Right lobe of liver (tissue), 4 donors: ENCODE data around the gene TSPAN18.

ENCODE experiments used
- POLR2A ChIP-seq: fragments of 450-650 bp; IDR thresholded peaks from one replicate; pipeline ENCODE4 v1.6.1; 2017; ENCODE audit warnings: antibody characterized with exemption, mild to moderate bottlenecking
- TF ChIP-seq, protein P1 (sequence below), 4 donors: fragments of 200-600 bp in 3 of 4; fragments of 450-650 bp in 1 of 4; IDR thresholded peaks; one replicate each; pipeline versions ENCODE4 v1.5.1 to v1.8.0; 2016 to 2022; ENCODE audit warnings: antibody characterized with exemption in 4 of 4, mild to moderate bottlenecking in 2 of 4
- donor health status: DM: no; HTN: no; CAD: no.
- donor health status: DM: no; HTN: no; CAD: no.
- donor health status: DM: no; HTN: yes; CAD: no.

DNA sequence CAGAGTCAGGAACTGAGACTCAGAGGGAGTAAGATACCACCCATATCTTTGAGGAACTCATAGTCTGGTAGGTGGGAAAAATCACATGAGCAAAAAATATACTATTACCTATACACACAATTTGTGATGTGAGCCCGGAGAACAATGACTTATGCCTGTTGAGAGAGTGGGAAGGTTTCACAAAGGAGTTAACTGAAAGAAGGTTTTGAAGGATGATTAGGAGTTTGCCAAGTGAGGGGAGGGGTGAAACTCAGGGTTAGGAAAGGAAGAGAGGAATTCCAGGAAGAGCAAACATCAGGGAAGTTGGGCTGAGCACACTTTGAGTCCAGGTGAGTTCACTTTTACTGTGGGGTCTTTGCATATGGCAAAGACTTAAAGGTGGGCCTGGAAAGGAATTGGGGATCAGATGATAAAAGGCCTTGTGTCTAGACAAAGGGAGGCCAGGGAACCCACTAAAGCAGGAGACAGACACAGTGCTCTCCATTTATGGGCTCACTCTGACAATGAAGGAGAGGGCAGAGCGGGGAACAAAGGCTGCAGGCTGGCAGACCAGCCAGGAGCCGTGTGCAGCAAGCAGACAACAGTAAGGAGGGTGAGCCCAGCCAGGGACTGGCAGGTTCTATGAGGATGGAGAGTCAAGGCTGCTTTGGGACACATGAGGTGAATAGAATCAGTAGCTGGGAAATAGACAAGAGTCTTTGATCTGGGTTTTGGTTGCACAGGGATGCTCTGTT is 33.1 kb downstream of the TSPAN18 start:
- TF ChIP-seq, protein P1, sequence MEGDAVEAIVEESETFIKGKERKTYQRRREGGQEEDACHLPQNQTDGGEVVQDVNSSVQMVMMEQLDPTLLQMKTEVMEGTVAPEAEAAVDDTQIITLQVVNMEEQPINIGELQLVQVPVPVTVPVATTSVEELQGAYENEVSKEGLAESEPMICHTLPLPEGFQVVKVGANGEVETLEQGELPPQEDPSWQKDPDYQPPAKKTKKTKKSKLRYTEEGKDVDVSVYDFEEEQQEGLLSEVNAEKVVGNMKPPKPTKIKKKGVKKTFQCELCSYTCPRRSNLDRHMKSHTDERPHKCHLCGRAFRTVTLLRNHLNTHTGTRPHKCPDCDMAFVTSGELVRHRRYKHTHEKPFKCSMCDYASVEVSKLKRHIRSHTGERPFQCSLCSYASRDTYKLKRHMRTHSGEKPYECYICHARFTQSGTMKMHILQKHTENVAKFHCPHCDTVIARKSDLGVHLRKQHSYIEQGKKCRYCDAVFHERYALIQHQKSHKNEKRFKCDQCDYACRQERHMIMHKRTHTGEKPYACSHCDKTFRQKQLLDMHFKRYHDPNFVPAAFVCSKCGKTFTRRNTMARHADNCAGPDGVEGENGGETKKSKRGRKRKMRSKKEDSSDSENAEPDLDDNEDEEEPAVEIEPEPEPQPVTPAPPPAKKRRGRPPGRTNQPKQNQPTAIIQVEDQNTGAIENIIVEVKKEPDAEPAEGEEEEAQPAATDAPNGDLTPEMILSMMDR (IDR thresholded peaks at IDR 0.05) = no peak
- TF ChIP-seq POLR2A = no peak
